K562 (cell line): ENCODE measurements around the gene HNRNPM. TPM values are rescaled to one million over a fixed set of nuclear protein-coding genes. Genes with fewer than 3 reads are reported as not detected.

Source experiments
- ATAC-seq: fragments of 200-7000 bp; cut with Tn5 transposase; 3 replicates; pipeline ENCODE4 v1.9.1; 2020; ENCODE audit warnings: moderate library complexity
- BruUV-seq: library from RNA; stranded (reverse); fragments of 400-500 nt; replicated peaks from 2 replicates; lab custom pipeline; 2021; lab: Mats Ljungman, UMichigan
- CTCF ChIA-PET: fragments of 300-600 bp; formaldehyde crosslinking; extraction: SDS; loops from one replicate; lab custom pipeline; 2021; ENCODE audit warnings: low intra/inter-chr PET ratio; lab: Yijun Ruan, JAX
- POLR2A ChIA-PET: fragments of 300-600, 350-650 bp; sonication (Branson Sonifier 250); formaldehyde crosslinking; extraction: SDS; loops from one replicate; lab custom pipeline; 2021; ENCODE audit warnings: antibody characterized with exemption, inconsistent platforms; lab: Yijun Ruan, JAX
- DNase-seq, 4 experiments: peaks; one replicate each; pipeline versions ENCODE4 v3.0.0 to v3.0.0-alpha.2; 2011 to 2018; ENCODE audit warnings: low spot score in 3 of 4, mixed read lengths in 3 of 4; ENCODE audit errors: extremely low read depth in 1 of 4
- FAIRE-seq: peaks from 2 replicates; lab custom pipeline; 2011; peaks lifted over from hg19 to GRCh38; lab: Jason Lieb, UNC
- H2AFZ ChIP-seq: 2 replicates; pipeline ENCODE4 v1.6.0; 2011; ENCODE audit warnings: low read depth, low read length, control low read depth, inconsistent platforms
- H3K27ac ChIP-seq: fragments of 200-600 bp; 3 replicates; pipeline ENCODE4 v1.8.0; 2011; ENCODE audit warnings: low read depth, mild to moderate bottlenecking, control low read depth, inconsistent platforms, low read length, moderate library complexity, mixed read lengths; ENCODE audit errors: extremely low read depth
- H3K27me3 ChIP-seq, 2 experiments: fragments of 300-600 bp in 1 of 2; 2 replicates in 1 of 2; 3 replicates in 1 of 2; pipeline versions ENCODE4 v1.6.0 to v1.8.0; 2011; ENCODE audit warnings: inconsistent platforms in 2 of 2, low read length in 2 of 2, mild to moderate bottlenecking in 1 of 2, mixed read lengths in 1 of 2, moderate library complexity in 1 of 2; ENCODE audit not compliant: control insufficient read depth in 2 of 2, insufficient read depth in 2 of 2
- H3K36me3 ChIP-seq: fragments of 300-600 bp; 3 replicates; pipeline ENCODE4 v1.8.0; 2011; ENCODE audit warnings: mild to moderate bottlenecking, low read length, inconsistent platforms; ENCODE audit not compliant: control insufficient read depth, insufficient read depth
- H3K4me1 ChIP-seq, 2 experiments: fragments of 200-600 bp in 1 of 2; replicated peaks in 1 of 2; 2 replicates in 1 of 2; 3 replicates in 1 of 2; pipeline versions ENCODE4 v1.5.1 to v1.8.0; 2011; ENCODE audit warnings: inconsistent platforms in 2 of 2, low read length in 2 of 2, mild to moderate bottlenecking in 1 of 2, mixed read lengths in 1 of 2, moderate library complexity in 1 of 2; ENCODE audit not compliant: control insufficient read depth in 2 of 2, insufficient read depth in 2 of 2
- H3K4me2 ChIP-seq: 2 replicates; pipeline ENCODE4 v1.6.1; 2011; ENCODE audit warnings: low read length, control low read depth, inconsistent platforms, mixed read lengths; ENCODE audit not compliant: insufficient read depth
- H3K4me3 ChIP-seq: fragments of 200-600 bp; sonication (generic), shearing (Covaris generic); 2 replicates; pipeline ENCODE4 v1.5.1; 2016; ENCODE audit warnings: control low read depth, inconsistent platforms
- H3K79me2 ChIP-seq: fragments of 200-600 bp; 3 replicates; pipeline ENCODE4 v1.8.0; 2011; ENCODE audit warnings: low read length, inconsistent platforms; ENCODE audit not compliant: control insufficient read depth, insufficient read depth
- H3K9ac ChIP-seq, 2 experiments: 2 replicates each; pipeline versions ENCODE4 v1.6.0 to v1.6.1; 2011; ENCODE audit warnings: low read depth in 2 of 2, low read length in 2 of 2, control low read depth in 1 of 2, inconsistent platforms in 1 of 2, mild to moderate bottlenecking in 1 of 2, mixed read lengths in 1 of 2; ENCODE audit not compliant: insufficient read depth in 1 of 2
- H3K9me1 ChIP-seq: one replicate; pipeline ENCODE4 v1.6.0; 2011; ENCODE audit warnings: inconsistent platforms, mild to moderate bottlenecking, low read length, moderate library complexity; ENCODE audit not compliant: control insufficient read depth, insufficient read depth
- H3K9me3 ChIP-seq: replicated peaks from 2 replicates; pipeline ENCODE4 v1.5.1; 2011; ENCODE audit warnings: low read depth, low read length, inconsistent platforms; ENCODE audit not compliant: control insufficient read depth, insufficient read depth
- H4K20me1 ChIP-seq: replicated peaks from 2 replicates; pipeline ENCODE4 v1.6.1; 2011; ENCODE audit warnings: low read length, inconsistent platforms, mixed read lengths; ENCODE audit not compliant: control insufficient read depth, insufficient read depth
- NEUROD1 ChIP-seq: fragments of 150-350 bp; IDR thresholded peaks from 2 replicates; pipeline ENCODE4 v1.6.1; 2014; ENCODE audit warnings: borderline replicate concordance, low read length, low read depth; ENCODE audit not compliant: partially characterized antibody
- POLR2G ChIP-seq: fragments of 200-400 bp; formaldehyde crosslinking; IDR thresholded peaks from 2 replicates; pipeline ENCODE4 v1.6.1; 2017; ENCODE audit warnings: low read depth, mild to moderate bottlenecking, antibody characterized with exemption, low read length, moderate library complexity
- SREBF2 ChIP-seq: sonication (generic); formaldehyde crosslinking; IDR thresholded peaks from 2 replicates; pipeline ENCODE4 v1.4.0; 2020; ENCODE audit warnings: mild to moderate bottlenecking, missing genetic modification reagents
- TCFL5 ChIP-seq: fragments of 250-450 bp; sonication (Bioruptor Pico); conservative IDR thresholded peaks from 2 replicates; pipeline ENCODE4 v1.6.1; 2021; ENCODE audit warnings: mild to moderate bottlenecking, moderate library complexity, matching md5 sums
- THAP12 ChIP-seq: fragments of 250-450 bp; sonication (Bioruptor Pico); IDR thresholded peaks from 2 replicates; pipeline ENCODE4 v1.9.0; 2021; ENCODE audit warnings: mild to moderate bottlenecking, inconsistent platforms
- XRCC4 ChIP-seq: IDR thresholded peaks from one replicate; pipeline ENCODE4 v1.6.1; 2011; ENCODE audit not compliant: insufficient read depth, insufficient read length; ENCODE audit errors: extremely low read depth
- WGBS: fragments of 100-300 bp; shearing (Covaris generic); methylation state at CpG from one replicate; pipeline ENCODE4 v1.1.6; 2016; ENCODE audit warnings: low coverage, mixed read lengths; ENCODE audit not compliant: insufficient coverage; ENCODE audit errors: missing lambda C conversion rate; 5-methylcytosine and 5-hydroxymethylcytosine counted together
- in situ Hi-C: fragments of 300-500 bp; cut with MboI; formaldehyde crosslinking; loops from 4 replicates; pipeline ENCODE4 v1.15.0; 2018; ENCODE audit warnings: inconsistent platforms, mixed read lengths
- intact Hi-C: fragments of 100-400 bp; cut with micrococcal nuclease; formaldehyde crosslinking; loops from 2 replicates; pipeline ENCODE4 v1.14.2; 2022
- polyA plus RNA-seq, 8 experiments: library from polyadenylated mRNA; depleted of rRNA in 4 of 8; stranded (reverse) in 5 of 8; unstranded in 3 of 8; fragments of >200 nt; fragmentation: Nextera tagmentation in 2 of 8; fragmentation: Illumina TruSeq in 1 of 8; extraction: Ambion mirVana in 2 of 8; extraction: Trizol in 1 of 8; gene quantifications; 2 replicates each; pipeline versions ENCODE4 v1.2.1 to v1.2.3, GENCODE V29; 2011 to 2014; ENCODE audit warnings: inconsistent platforms in 1 of 8, missing spikeins in 1 of 8
- total RNA-seq, 7 experiments: library from RNA; depleted of rRNA in 6 of 7; stranded (reverse); fragments of >200 nt in 6 of 7; fragmentation: Illumina TruSeq in 2 of 7; extraction: Trizol in 2 of 7; gene quantifications; 2 replicates each; pipeline versions ENCODE4 v1.2.1 to v1.2.3, GENCODE V29; 2011 to 2021; ENCODE audit warnings: low replicate concordance in 1 of 7
- TF ChIP-seq, protein P1 (sequence below): sonication (generic); formaldehyde crosslinking; IDR thresholded peaks from 2 replicates; pipeline ENCODE4 v1.8.0; 2023; ENCODE audit warnings: missing genetic modification reagents, mild to moderate bottlenecking, borderline replicate concordance

The HNRNPM gene
- total and polyA plus RNA-seq, 9 of the 15 experiments (the other 6 are each of a cell fraction or from before 2014, with no cell fraction given), result 11.1 to 340 (median 195) TPM

GRCh38 chr19:8481201-8481600, 36.4 kb downstream of the HNRNPM start:
- CTCF ChIA-PET, result no interaction called here
- BruUV-seq, result no TSS peak
- DNase-seq, result no peak

GRCh38 chr19:8481616-8482015, 36.8 kb downstream of the HNRNPM start:
- no peak overlapping the region; a peak in 1 of 4 replicates for H3K9ac ChIP-seq
- H3K9me3 ChIP-seq, result no peaks in the 10 kb centered on the region
- peaks cover 90% of the 10 kb centered on the region for H3K36me3 ChIP-seq
- no peak for ATAC-seq
- no TSS peak for BruUV-seq
- H3K4me2 ChIP-seq, result no peak overlapping the region
- H3K27me3 ChIP-seq, result no peaks in the 10 kb centered on the region
- ChIA-PET CTCF (no interaction called here), POLR2A (interaction anchor here (1.0 to 1.6 kb wide), 7 partner anchors 9 to 36 kb away, joined by 3 to 8 read pairs (median 4); partner anchors contain the start of gene HNRNPM)
- H3K79me2 ChIP-seq, result peaks cover 49% of the 10 kb centered on the region
- no peaks in the 10 kb centered on the region for H3K9me1 ChIP-seq
- H3K4me3 ChIP-seq, result no peak overlapping the region
- peaks cover 0 to 12% of the 10 kb centered on the region in 2 experiments; a peak in 1 of 5 replicates for H3K4me1 ChIP-seq
- in situ Hi-C loops (no loop called here), intact Hi-C loops (no loop called here)
- no peak for FAIRE-seq
- 90% methylated on average over 6 of the region's 6 CpGs for WGBS
- no peak overlapping the region for H2AFZ ChIP-seq
- no peak for DNase-seq
- H3K27ac ChIP-seq, result no peak overlapping the region
- H4K20me1 ChIP-seq, result peaks cover 12% of the 10 kb centered on the region
- TF ChIP-seq, protein P1, sequence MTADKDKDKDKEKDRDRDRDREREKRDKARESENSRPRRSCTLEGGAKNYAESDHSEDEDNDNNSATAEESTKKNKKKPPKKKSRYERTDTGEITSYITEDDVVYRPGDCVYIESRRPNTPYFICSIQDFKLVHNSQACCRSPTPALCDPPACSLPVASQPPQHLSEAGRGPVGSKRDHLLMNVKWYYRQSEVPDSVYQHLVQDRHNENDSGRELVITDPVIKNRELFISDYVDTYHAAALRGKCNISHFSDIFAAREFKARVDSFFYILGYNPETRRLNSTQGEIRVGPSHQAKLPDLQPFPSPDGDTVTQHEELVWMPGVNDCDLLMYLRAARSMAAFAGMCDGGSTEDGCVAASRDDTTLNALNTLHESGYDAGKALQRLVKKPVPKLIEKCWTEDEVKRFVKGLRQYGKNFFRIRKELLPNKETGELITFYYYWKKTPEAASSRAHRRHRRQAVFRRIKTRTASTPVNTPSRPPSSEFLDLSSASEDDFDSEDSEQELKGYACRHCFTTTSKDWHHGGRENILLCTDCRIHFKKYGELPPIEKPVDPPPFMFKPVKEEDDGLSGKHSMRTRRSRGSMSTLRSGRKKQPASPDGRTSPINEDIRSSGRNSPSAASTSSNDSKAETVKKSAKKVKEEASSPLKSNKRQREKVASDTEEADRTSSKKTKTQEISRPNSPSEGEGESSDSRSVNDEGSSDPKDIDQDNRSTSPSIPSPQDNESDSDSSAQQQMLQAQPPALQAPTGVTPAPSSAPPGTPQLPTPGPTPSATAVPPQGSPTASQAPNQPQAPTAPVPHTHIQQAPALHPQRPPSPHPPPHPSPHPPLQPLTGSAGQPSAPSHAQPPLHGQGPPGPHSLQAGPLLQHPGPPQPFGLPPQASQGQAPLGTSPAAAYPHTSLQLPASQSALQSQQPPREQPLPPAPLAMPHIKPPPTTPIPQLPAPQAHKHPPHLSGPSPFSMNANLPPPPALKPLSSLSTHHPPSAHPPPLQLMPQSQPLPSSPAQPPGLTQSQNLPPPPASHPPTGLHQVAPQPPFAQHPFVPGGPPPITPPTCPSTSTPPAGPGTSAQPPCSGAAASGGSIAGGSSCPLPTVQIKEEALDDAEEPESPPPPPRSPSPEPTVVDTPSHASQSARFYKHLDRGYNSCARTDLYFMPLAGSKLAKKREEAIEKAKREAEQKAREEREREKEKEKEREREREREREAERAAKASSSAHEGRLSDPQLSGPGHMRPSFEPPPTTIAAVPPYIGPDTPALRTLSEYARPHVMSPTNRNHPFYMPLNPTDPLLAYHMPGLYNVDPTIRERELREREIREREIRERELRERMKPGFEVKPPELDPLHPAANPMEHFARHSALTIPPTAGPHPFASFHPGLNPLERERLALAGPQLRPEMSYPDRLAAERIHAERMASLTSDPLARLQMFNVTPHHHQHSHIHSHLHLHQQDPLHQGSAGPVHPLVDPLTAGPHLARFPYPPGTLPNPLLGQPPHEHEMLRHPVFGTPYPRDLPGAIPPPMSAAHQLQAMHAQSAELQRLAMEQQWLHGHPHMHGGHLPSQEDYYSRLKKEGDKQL (CRISPR knock-in tag), result no peak
- no peak for TF ChIP-seq TCFL5 (CRISPR knock-in tag)
- TF ChIP-seq SREBF2 (CRISPR knock-in tag), result no peak
- no peak for TF ChIP-seq THAP12 (CRISPR knock-in tag)
- no peak for TF ChIP-seq NEUROD1

More at GRCh38 chr19:8481201-8481600, 36.4 kb downstream of the HNRNPM start:
- Histone ChIP-seq H4K20me1 (peaks cover 12% of the 10 kb centered on the region), H3K36me3 (peaks cover 90% of the 10 kb centered on the region), H3K9me3 (no peaks in the 10 kb centered on the region), H3K4me2 (no peak overlapping the region), H3K9ac (0 out of 4 replicates have a peak overlapping the region, but pooled peaks of 1 of the 2 experiments have one; percentile 40), H2AFZ (no peak overlapping the region), H3K4me3 (no peak overlapping the region), H3K9me1 (no peaks in the 10 kb centered on the region), H3K27ac (no peak overlapping the region), H3K4me1 (peaks cover 0 to 12% of the 10 kb centered on the region in 2 experiments; a peak in 1 of 5 replicates), H3K79me2 (peaks cover 54% of the 10 kb centered on the region), H3K27me3 (no peaks in the 10 kb centered on the region)
- POLR2A ChIA-PET, result interaction anchor here (1.0 to 1.1 kb wide), 2 partner anchors 9 to 17 kb away, joined by 3 to 8 read pairs; no protein-coding TSS in a partner anchor
- WGBS, result 87% methylated on average over 11 of the region's 11 CpGs
- no peak for TF ChIP-seq XRCC4
- TF ChIP-seq POLR2G, result peak; percentile 47; the same call in 1 of the 2 replicates
- FAIRE-seq (no peak), ATAC-seq (no peak)
- intact Hi-C loops (no loop called here), in situ Hi-C loops (no loop called here)
